RWPE2 (cell line): Measurements from ENCODE around the gene BMAL2.

Source experiments
- ATAC-seq: fragments of 200-7000 bp; cut with Tn5 transposase; 3 replicates; pipeline ENCODE4 v1.9.1; 2021; ENCODE audit warnings: low read depth
- DNase-seq: peaks from one replicate; pipeline ENCODE4 v3.0.0-alpha.2; 2020; ENCODE audit warnings: low spot score
- H3K27ac ChIP-seq: fragments of 450-650 bp; 2 replicates; pipeline ENCODE4 v1.5.1; 2017; ENCODE audit warnings: mild to moderate bottlenecking; ENCODE audit not compliant: poor library complexity, severe bottlenecking
- H3K27me3 ChIP-seq: fragments of 250-450 bp; sonication (Bioruptor Pico); 2 replicates; pipeline ENCODE4 v1.5.1; 2021; ENCODE audit warnings: mild to moderate bottlenecking, moderate library complexity; ENCODE audit not compliant: insufficient read depth, poor library complexity, severe bottlenecking
- H3K36me3 ChIP-seq: fragments of 250-450 bp; sonication (Bioruptor Pico); 2 replicates; pipeline ENCODE4 v1.5.1; 2020; ENCODE audit warnings: low read depth, mild to moderate bottlenecking, moderate library complexity
- H3K4me1 ChIP-seq: fragments of 250-450 bp; sonication (Bioruptor Pico); 2 replicates; pipeline ENCODE4 v1.5.1; 2021; ENCODE audit warnings: mild to moderate bottlenecking, moderate library complexity; ENCODE audit not compliant: insufficient read depth, poor library complexity, severe bottlenecking
- H3K4me3 ChIP-seq: fragments of 250-450 bp; sonication (Bioruptor Pico); 2 replicates; pipeline ENCODE4 v1.5.1; 2021; ENCODE audit warnings: mild to moderate bottlenecking, moderate library complexity; ENCODE audit not compliant: severe bottlenecking
- H3K9me3 ChIP-seq: fragments of 250-450 bp; sonication (Bioruptor Pico); 2 replicates; pipeline ENCODE4 v1.5.1; 2021; ENCODE audit warnings: mild to moderate bottlenecking, moderate library complexity; ENCODE audit not compliant: severe bottlenecking
- TF ChIP-seq, protein P1 (sequence below): fragments of 450-650 bp; IDR thresholded peaks from one replicate; pipeline ENCODE4 v1.5.1; 2017; ENCODE audit warnings: mild to moderate bottlenecking, moderate library complexity; ENCODE audit not compliant: poor library complexity, severe bottlenecking

Gene BMAL2

DNA sequence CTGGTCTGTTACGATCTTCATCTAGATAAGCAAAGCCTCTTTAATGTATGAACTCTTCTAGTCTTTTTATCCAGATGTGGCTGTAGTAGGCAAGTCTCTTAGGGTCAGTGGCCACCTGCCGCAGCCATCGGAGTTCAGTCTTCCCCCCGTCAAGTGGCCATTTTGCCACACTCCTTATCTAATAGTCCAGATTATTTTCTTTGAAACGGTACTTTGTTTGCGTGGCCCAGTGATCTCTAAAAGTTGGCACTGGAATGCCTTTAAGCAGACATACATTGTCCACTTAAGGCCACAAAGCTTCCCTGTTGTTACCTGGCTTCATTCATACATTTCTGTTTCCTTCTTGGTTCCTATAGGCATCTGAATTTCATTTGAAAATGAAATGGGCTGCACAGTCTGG is 36.0 kb upstream of the BMAL2 start:
- no peak overlapping the region for H3K27ac ChIP-seq
- H3K36me3 ChIP-seq, result no peaks in the 10 kb centered on the region
- H3K9me3 ChIP-seq, result no peaks in the 10 kb centered on the region
- DNase-seq (no peak), ATAC-seq (no peak)
- TF ChIP-seq, protein P1, sequence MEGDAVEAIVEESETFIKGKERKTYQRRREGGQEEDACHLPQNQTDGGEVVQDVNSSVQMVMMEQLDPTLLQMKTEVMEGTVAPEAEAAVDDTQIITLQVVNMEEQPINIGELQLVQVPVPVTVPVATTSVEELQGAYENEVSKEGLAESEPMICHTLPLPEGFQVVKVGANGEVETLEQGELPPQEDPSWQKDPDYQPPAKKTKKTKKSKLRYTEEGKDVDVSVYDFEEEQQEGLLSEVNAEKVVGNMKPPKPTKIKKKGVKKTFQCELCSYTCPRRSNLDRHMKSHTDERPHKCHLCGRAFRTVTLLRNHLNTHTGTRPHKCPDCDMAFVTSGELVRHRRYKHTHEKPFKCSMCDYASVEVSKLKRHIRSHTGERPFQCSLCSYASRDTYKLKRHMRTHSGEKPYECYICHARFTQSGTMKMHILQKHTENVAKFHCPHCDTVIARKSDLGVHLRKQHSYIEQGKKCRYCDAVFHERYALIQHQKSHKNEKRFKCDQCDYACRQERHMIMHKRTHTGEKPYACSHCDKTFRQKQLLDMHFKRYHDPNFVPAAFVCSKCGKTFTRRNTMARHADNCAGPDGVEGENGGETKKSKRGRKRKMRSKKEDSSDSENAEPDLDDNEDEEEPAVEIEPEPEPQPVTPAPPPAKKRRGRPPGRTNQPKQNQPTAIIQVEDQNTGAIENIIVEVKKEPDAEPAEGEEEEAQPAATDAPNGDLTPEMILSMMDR, result no peak
- H3K4me3 ChIP-seq, result no peak overlapping the region
- no peaks in the 10 kb centered on the region for H3K27me3 ChIP-seq
- H3K4me1 ChIP-seq, result no peaks in the 10 kb centered on the region

DNA sequence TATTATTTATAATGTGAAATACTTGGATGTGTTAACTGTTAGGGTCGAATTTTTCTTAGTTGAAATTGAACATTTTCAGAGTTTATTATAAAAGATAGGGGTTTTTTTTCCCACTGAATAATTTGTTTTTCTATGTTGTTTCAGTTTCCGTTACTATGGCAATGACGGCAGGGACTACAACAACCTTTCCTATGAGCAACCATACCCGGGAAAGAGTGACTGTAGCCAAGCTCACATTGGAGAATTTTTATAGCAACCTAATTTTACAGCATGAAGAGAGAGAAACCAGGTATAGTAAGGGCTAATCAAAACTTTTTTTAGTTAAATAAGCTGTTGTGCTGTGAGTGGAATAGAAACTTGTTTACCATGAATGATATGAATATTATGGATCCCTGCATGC is 35.1 kb upstream of the BMAL2 start:
- no peak for DNase-seq
- H3K4me3 ChIP-seq, result no peak overlapping the region
- H3K27ac ChIP-seq, result no peak overlapping the region
- ATAC-seq, result no peak
- H3K4me1 ChIP-seq, result no peaks in the 10 kb centered on the region
- H3K27me3 ChIP-seq, result no peaks in the 10 kb centered on the region
- H3K36me3 ChIP-seq, result no peaks in the 10 kb centered on the region
- no peaks in the 10 kb centered on the region for H3K9me3 ChIP-seq
- TF ChIP-seq, protein P1, result no peak

DNA sequence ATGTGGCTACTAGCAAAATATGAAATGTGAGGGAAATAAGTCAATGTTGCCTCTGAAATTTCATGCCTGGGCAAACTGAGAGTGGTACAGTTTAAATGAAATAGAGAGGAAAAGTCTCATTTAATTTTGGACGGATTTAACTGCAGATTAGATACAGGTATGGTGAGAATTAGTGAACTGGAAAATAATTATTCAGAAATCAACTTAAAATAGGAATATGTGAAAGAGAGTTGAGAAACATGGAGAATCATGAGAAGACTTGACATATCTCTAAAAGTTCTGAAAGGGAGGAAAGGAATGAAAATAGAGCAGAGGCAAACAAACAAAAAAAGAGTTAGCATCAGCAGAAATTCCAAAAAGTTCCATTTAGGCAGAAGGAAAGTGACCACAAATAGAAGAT is 33.5 kb upstream of the BMAL2 start:
- H3K36me3 ChIP-seq, result no peaks in the 10 kb centered on the region
- ATAC-seq, result no peak

DNA sequence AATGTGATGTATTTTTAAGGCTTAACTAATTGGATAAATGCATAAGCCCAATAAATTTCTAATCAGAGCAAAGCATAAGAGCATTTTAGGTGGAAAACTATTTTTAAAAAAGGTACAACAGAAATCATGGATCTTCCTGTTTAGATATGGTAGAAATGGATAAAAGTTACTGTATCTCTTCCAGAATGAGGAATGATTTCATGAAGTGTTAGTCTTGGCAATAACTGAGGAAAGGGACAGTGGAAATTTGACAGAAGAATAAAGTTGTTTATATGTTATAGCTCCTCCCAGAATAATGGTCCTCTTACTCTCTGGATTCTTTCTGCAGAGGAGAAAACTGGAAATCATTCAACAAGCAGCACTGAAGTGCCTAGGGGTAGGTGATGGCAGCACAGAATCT is 32.4 kb upstream of the BMAL2 start:
- TF ChIP-seq, protein P1, result no peak
- H3K36me3 ChIP-seq, result no peaks in the 10 kb centered on the region

More for the DNA sequence above, 33.5 kb upstream of the BMAL2 start:
- TF ChIP-seq, protein P1, result no peak
- no peak for DNase-seq
- Histone ChIP-seq H3K9me3 (no peaks in the 10 kb centered on the region), H3K27ac (no peak overlapping the region), H3K4me3 (no peak overlapping the region), H3K4me1 (no peaks in the 10 kb centered on the region), H3K27me3 (no peaks in the 10 kb centered on the region)

DNA sequence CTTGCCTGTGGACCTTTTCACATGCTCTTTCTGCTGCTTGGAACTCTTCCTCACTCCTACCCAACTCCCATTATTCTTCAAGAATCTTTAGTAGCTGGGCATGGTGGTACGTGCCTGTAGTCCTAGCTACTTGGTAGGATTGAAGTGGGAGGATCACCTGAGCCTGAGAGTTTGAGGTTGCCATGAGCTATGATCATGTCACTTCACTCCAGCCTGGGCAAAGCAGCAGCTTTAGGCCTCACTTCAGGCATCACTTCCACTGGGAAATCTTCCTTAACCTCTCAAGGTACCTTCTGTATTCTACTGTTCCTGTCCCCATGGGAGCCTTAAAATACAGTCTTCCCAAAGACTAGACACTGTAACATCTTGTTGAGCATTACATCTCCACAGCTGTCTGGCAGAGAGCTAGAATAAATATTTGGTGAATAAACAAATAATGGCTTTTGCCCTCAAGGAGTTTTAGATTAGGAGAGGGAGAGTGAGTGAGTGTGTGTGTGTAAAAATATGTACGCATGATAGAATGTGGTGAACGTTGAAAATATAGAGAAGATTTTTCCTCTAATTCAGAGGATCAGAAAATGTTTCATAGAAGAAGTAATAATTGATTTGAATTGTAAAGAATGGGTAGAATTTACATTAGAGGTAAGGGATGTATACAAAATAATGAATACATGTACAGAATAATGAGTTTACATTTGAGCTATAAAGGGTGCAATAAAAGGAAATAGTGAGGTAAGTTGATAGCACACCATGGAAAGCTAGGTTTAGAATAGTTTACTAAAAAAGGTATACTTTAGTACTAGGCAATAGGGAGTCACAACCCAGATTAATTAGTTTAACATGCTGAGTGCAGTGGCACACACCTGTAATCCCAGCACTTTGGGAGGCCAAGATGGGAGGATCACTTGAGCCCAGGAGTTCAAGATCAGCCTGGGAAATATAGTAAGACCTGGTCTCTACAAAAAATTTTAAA is 29.2 kb upstream of the BMAL2 start:
- H3K27me3 ChIP-seq, result no peaks in the 10 kb centered on the region
- no peak for DNase-seq
- no peak for ATAC-seq
- H3K4me3 ChIP-seq, result no peak overlapping the region
- no peak overlapping the region for H3K27ac ChIP-seq
- TF ChIP-seq, protein P1, result no peak
- H3K36me3 ChIP-seq, result no peaks in the 10 kb centered on the region
- no peaks in the 10 kb centered on the region for H3K4me1 ChIP-seq
- H3K9me3 ChIP-seq, result no peaks in the 10 kb centered on the region

More for the DNA sequence above, 32.4 kb upstream of the BMAL2 start:
- no peak overlapping the region for H3K4me3 ChIP-seq
- H3K27me3 ChIP-seq, result no peaks in the 10 kb centered on the region
- no peak for DNase-seq
- no peaks in the 10 kb centered on the region for H3K9me3 ChIP-seq
- no peaks in the 10 kb centered on the region for H3K4me1 ChIP-seq
- H3K27ac ChIP-seq, result no peak overlapping the region
- no peak for ATAC-seq
